GM18907 (cell line): ENCODE results near the gene PRRC1.

ENCODE experiments used
- ATAC-seq: cut with Tn5 transposase; IDR thresholded peaks from one replicate; pipeline ENCODE4 v1.9.1; 2021; ENCODE audit warnings: mild to moderate bottlenecking, moderate library complexity; ENCODE audit not compliant: unreplicated experiment

PRRC1 gene

GRCh38 chr5:127517480-127518318, at the start of gene PRRC1:
Gene PRRC1 (plus strand): TSS chr5:127517640. CDS start chr5:127523480, 5,840 bp downstream.
- peak; percentile 96 for ATAC-seq

- ATAC-seq: no peak
Measured at GRCh38 chr5:127471211-127471610, 46.2 kb upstream of the PRRC1 start.

- ATAC-seq: no peak
Measured at GRCh38 chr5:127472700-127473099, 44.7 kb upstream of the PRRC1 start.

GRCh38 chr5:127486471-127486870, 31.0 kb upstream of the PRRC1 start:
- no peak for ATAC-seq

GRCh38 chr5:127492854-127493738, 24.3 kb upstream of the PRRC1 start:
- ATAC-seq: peak; percentile 77

- no peak for ATAC-seq
Measured at GRCh38 chr5:127498548-127498947, 18.9 kb upstream of the PRRC1 start.

- ATAC-seq: no peak
Measured at GRCh38 chr5:127505905-127506304, 11.5 kb upstream of the PRRC1 start.

GRCh38 chr5:127506616-127507015, 10.8 kb upstream of the PRRC1 start:
- no peak for ATAC-seq

- no peak for ATAC-seq
Measured at GRCh38 chr5:127508644-127509373, 8.6 kb upstream of the PRRC1 start.

- no peak for ATAC-seq
Measured at GRCh38 chr5:127513408-127513970, 4.0 kb upstream of the PRRC1 start.

GRCh38 chr5:127514816-127515215, 2.6 kb upstream of the PRRC1 start:
- no peak for ATAC-seq

- ATAC-seq: no peak
Measured at GRCh38 chr5:127515693-127516440, 1.6 kb upstream of the PRRC1 start.

GRCh38 chr5:127517110-127517479, 345 bp upstream of the PRRC1 start:
- peak; percentile 32 for ATAC-seq

- no peak for ATAC-seq
Measured at GRCh38 chr5:127518319-127518621, 830 bp downstream of the PRRC1 start.

GRCh38 chr5:127519527-127519926, 2.1 kb downstream of the PRRC1 start:
- no peak for ATAC-seq

- ATAC-seq: no peak
Measured at GRCh38 chr5:127521138-127521770, 3.8 kb downstream of the PRRC1 start.

- no peak for ATAC-seq
Measured at GRCh38 chr5:127525181-127525580, 7.7 kb downstream of the PRRC1 start.

- no peak for ATAC-seq
Measured at GRCh38 chr5:127529904-127530682, 12.7 kb downstream of the PRRC1 start.

GRCh38 chr5:127536687-127537086, 19.2 kb downstream of the PRRC1 start:
- no peak for ATAC-seq
